HG02970 (cell line): Measurements from ENCODE around the gene CYP2W1.

ENCODE experiments used
- ATAC-seq: cut with Tn5 transposase; IDR thresholded peaks from one replicate; pipeline ENCODE4 v1.9.1; 2021; ENCODE audit warnings: mild to moderate bottlenecking, moderate library complexity, moderate number of reproducible peaks; ENCODE audit not compliant: unreplicated experiment, low FRiP score

Gene CYP2W1

DNA sequence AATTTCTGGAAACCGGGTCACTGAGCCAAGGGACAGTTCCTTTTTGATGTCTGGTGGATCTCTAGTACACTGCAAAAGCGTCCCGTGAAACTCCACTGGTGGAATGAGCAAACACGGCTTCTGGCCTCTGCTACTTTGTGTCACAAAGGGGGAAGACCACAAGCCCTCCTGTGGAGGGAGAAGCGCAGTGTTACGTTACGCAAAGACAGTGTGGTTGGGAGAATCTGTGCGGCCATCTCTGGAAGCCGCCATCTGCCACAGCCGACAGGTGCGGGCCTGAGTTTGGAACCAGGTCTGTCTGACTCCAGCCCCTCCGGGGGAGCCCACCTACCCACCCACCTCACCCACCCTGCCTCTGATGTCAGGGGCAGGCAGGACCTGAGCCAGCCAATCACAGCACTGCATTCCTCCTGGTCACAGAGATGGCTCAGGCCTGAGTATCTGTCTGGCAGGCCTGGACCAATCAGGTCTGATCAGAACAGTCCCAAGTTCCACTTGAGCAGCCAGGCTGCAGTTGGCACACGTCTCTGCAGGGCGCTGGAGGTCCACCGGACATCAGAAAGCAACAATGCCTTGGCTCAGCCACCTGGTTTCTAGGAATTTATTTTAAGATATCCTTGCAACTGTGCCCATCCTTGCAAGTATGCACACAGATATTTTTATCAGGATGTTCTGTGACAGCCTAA is 3.0 kb upstream of the CYP2W1 start:
- ATAC-seq = no peak

DNA sequence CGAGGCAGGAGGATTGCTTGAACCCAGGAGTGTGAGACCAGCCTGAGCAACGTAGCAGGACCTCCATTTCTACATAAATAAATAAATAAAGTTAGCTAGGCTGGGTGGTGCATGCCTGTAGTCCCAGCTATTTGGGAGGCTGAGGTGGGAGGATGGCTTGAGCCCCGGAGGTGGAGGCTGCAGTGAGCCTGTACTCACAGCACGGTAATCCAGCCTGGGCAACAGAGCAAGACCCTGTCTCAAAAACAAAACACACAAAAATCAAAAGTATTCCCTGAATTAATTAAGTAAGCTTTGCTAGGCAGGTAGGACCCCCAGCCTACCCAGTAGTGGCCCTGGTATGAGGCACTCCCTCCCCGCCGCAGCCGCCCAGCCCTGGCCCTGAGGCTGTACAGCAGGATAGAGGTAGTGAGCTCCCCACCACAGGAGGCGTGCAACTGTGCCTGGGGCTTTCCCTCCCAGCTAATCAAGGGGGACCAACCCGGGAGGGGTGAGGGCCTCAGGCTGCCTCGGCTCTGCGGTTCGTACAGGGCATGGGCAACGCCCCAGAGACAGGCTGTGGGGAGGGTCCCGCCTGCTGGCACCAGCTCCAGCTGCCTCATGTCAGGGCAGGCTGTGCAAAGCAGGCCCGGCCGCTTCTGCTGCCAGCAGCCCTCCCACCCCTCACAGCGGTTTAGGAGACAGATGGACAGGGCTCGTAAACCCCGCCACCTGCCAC is 1.0 kb upstream of the CYP2W1 start:
- no peak for ATAC-seq

DNA sequence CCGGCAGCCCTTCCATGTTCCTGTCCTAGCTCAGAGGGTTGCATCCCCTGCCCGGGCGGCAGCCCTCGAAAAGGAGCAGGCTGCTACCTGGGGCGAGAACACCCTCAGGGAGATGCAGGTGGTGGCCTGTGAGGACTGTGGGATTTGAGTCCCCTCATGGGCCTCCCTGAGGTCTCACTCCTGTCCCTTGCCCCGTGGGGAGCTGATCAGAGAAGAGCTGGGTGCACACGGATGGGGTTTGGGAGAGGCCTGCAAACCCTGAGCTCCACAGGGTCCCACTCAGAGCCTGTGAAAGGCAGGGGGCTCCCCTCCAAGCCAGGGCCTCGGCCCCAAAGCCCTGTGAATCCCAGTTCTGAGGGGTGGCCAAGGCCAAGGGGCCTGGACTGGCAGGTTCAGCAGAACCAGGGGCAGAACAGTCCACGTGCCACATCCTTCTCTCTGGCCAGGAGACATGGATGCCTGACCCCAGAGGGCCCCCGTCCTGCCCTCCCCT is 424 bp upstream of the CYP2W1 start:
- ATAC-seq = no peak

DNA sequence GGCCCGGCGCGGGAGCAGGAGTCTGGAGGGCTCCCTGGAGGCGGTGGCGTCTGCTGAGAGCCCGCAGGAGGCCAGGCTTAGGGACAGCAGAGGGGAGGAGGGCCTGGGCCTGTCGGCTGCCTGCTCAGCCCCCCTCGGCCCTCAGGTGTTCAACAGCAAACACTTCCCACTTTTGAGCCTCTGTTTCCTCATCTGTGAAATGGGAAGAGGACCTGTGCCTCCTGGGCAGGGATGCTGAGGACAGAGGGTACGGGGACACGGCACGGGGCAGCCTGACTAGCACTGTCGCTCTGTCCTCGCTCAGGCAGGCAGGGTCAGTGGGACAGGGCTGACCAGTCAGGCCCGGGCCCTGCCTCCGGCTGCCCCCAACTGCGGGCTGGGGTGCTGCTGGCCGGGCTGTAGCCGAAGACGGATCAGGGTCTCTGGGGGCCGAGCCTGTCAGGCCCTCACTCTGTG is 663 bp downstream of the CYP2W1 start:
- no peak for ATAC-seq

DNA sequence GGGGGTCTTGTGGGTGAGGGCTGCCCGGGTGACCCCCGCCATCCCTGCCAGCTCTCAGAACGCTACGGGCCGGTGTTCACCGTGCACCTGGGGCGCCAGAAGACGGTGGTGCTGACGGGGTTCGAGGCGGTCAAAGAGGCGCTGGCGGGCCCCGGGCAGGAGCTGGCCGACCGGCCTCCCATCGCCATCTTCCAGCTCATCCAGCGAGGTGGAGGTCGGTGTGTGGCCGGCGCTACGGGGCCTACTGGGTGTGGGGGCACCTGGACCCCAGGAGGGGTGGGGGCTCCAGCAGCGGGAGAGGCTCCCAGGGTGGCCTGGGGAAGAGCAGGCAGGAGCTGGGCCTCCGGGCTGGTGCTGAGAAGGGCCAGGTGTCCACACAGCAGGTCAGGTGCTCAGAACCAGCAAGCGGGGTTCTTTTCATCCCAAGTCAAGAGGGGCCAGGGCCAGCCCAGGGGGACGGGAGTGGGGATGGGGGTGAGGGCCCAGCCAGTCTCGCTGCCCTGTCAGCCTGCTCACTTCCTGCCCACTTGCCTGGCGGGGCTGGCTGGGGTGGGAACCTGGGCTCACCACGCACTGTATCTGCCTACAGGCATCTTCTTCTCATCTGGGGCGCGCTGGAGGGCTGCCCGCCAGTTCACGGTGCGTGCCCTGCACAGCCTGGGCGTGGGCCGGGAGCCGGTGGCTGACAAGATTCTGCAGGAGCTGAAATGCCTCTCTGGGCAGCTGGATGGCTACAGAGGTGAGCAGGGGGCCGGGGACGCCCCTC is 1.6 kb downstream of the CYP2W1 start:
- ATAC-seq = no peak

DNA sequence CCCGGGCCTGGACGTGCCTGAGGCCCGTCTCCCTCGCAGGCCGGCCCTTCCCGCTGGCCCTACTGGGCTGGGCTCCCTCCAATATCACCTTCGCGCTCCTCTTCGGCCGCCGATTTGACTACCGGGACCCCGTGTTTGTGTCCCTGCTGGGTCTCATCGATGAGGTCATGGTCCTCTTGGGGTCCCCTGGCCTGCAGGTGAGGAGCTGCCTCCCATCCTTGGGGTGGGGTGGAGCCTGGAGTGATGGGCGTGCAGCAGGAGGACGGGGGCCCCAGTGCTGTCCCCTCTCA is 2.1 kb downstream of the CYP2W1 start:
- ATAC-seq = no peak

DNA sequence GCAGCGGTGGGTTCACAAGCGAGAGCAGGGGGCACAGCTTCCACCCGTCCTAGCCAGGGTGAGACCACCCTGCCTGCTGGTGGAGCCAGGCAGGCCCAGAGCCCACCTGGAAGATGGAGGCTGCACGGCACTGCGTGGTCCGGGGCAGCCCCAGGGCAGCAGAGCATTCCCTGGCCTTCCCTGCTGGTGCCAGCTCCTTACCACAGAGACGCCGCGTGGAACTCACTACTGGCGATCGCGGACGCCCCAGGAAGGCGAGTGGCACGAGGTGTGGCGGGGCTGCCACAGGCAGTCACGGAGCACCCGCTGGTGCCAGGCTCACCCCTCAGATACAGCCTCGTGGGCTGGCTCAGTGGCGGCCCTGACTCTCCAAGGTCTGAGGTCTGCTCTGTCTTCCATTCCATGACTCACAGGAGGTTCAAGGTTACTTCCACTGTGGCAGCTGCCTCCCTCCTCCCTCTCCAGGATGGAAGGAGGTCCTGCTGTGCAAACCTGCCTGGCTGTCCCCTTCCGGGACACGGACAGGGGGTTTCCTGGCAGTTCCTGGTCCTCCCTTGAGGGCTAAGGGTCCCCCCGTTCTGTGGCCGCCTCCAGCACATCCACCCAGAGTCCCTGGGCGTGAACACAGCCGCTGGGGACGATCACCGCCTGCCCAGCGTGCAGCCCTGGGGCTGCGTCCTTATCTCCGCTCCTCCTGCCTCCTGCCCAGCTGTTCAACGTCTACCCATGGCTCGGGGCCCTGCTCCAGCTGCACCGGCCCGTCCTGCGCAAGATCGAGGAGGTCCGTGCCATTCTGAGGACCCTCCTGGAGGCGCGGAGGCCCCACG is 3.1 kb downstream of the CYP2W1 start:
- ATAC-seq = no peak

DNA sequence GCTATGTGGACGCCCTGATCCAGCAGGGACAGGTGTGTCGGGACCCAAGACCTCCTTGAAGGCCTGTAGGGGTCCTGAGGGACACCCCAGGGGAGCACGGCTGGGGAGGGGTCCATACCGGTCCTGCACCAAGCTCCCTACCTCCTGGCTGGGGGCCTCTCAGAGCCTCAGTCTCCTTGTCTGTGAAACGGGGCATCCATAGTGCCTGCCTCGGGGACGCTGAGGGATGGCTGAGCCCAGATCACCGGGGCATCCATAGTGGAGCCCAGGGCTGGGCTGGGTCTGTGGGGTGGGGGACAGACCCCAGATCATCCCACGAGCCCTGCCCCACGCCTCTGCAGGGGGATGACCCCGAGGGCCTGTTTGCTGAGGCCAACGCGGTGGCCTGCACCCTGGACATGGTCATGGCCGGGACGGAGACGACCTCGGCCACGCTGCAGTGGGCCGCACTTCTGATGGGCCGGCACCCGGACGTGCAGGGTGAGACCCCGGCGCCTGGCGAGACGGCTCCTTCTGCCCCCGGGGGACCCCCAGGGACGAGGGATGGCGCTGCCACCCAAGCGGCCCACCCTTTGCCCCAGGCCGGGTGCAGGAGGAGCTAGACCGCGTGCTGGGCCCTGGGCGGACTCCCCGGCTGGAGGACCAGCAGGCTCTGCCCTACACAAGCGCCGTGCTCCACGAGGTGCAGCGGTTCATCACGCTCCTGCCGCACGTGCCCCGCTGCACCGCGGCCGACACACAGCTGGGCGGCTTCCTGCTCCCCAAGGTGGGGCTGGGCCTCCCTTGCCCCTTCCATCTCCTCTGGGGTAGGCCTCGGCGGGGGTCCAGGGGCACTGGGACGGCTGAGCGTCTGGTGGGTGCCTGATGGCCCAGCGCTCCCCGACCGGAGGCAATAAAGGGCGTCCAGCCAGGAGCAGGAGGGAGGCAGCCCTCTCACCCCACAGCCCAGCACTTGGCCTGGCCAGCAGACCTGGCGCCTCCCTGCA is 4.1 kb downstream of the CYP2W1 start:
- no peak for ATAC-seq

DNA sequence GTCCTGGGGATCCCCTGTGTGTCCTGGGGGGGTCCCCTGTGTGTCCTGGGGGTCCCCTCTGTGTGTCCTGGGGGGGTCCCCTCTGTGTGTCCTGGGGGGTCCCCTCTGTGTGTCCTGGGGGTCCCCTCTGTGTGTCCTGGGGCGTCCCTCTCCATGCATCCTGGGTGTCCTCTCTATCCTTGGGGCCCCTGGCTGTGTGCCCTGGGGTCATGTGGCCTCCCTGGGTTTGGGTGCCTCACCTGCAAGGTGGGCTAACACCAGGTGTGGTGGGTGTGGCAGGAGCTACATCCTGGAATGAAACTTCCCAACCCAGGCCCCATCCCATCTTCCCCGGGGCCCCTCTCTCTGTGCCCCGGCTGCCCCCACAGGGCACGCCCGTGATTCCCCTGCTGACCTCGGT is 4.9 kb downstream of the CYP2W1 start:
- no peak for ATAC-seq

DNA sequence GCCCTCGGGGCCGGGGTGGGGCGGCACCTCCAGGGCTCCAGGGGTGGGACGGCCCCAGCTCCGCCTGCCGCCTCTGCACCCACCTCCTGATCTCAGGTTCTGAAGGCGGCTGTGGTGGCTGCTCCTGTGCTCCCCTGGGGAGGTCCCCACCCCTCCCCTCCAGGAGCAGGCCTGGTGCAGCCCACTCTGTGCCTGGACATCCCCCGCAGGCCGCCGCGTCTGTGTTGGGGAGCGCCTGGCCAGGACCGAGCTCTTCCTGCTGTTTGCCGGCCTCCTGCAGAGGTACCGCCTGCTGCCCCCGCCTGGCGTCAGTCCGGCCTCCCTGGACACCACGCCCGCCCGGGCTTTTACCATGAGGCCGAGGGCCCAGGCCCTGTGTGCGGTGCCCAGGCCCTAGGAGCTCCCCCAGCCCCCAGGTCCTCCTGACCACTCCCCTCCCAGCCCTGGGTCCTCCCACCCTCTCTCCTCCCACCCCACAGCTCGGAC is 5.5 kb downstream of the CYP2W1 start:
- no peak for ATAC-seq

DNA sequence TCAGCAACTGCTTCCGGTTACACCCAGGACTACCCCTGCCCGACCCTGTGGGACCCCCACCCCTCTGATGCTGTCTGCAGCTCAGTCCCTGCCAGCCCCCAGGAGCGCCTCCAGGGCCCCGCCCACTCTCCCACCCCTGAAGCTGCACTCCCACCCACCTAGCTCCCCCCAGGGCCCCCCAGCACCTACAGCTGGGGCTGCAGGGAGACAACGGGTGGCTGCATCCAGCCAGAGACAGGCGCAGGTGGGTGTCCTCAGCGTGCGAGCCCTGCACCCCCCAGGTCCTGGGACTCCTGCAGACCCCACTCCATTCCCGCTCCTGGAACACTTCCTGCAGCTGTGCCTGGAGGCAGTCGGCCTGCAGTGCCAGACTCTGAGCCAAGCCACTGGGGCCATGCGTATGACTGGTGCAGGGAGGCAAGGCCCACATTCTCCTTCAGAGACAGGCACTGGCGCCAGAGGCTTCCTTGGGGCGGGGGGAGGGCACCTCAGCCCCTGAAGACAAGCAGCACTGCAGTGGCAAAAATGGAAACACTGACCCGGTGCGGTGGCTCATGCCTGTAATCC is 6.1 kb downstream of the CYP2W1 start:
- no peak for ATAC-seq

DNA sequence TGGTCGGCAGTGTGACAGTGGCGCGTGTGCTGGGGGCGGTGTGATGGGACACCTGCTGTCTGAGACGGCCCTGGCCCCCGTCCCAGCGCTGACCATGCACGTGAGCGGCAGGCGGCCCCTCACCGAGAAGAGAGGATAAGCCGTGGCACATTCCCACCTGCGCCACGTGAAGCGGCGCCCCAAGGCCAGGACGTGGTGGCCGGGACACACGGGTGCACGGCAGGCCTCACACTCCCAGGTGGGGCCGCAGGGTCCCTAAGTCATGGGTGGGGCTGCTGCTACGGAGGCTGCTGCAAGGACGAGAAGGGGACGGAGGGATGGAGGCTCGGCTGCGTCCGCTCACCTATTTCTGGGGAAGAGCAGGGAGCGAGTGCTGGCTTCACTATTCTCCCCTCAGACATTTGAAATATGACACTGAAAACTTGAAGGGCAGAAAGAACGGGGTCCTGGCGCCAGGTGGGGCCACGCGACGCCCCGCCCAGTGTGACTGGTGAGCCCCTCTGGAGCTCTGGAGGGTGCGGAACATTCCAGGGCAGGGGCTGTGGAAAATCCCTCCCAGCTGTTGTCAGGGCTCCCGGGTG is 7.5 kb downstream of the CYP2W1 start:
- ATAC-seq = no peak

DNA sequence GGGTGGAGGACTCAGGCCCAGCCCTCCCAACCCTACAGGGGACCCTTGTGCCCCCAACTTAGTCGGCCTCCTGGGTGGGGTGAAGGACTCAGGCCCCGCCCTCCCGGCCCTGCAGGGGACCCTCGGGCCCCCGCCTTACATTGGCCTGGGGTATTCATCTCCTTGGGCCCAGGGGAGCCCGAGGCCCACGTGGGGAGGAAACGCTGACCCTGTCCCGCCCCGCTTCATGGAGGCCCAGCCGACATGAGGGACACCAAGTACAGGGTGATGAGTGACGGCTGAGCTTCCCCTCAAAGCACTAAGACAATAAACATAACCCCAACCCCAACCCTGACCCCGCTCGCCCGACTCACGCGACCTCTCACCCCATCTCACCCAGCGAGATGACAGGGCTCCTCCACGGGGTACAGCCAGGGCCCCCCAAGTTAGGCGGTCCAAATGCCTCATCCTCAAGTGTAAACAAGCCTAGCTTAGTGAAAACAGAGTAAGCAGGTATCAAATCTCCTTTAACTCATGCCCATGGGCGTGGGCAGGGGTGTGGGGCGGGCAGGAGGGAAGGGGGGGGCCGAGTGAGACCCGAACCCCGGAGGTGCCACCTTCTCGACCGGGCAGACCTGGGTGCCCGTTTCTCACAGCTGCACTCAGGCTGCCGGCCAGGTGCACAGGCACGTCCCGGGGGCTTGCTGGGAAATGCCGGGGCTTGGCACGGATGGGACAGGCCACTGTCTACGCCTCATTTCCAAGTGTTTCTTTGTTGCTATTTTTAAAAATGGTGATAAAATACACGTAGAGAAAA is 8.2 kb downstream of the CYP2W1 start:
- ATAC-seq = no peak

DNA sequence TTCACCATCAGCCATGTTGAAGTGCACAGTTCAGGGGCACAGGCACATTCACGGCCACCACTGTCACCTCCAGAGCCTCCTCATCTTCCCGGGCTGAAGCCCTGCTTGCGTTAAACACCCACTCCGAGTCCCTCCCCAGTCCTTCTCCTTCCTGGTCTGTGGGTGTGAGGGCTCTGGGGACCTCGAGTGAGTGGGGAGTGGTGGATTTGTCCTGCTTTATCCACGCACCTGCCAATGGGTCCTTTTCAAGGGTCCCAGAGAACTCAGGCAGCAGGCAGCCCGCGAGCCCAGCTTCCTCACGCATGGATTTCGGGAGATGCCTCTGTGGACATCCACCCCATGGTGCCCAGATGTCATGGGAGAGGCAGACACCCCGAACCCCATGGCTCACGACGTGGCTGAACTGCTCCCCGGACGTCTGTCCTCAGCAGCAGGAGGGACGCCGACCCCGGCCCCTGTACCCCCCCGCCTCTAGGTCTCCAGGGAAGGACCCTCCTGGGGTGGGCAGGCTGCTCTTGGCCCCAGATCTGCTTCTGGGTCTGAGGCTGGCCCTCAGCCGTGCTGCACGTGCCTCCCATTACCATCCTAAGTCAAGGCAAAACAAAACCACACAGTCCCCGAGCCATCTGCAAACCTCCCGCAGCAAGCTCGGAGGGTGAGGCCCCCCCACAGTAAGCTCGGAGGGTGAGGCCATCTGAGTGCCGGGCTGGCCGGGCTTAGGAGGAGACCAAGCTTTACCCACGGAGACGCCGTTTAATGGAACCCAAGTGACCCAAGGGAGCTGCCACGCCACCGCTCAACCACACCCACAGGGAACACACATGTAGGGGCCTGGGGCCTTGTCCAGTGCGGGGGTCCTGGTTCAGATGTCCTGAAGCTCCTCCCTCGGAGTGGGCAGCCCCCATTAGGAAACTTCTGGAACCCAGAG is 9.0 kb downstream of the CYP2W1 start:
- ATAC-seq = no peak

DNA sequence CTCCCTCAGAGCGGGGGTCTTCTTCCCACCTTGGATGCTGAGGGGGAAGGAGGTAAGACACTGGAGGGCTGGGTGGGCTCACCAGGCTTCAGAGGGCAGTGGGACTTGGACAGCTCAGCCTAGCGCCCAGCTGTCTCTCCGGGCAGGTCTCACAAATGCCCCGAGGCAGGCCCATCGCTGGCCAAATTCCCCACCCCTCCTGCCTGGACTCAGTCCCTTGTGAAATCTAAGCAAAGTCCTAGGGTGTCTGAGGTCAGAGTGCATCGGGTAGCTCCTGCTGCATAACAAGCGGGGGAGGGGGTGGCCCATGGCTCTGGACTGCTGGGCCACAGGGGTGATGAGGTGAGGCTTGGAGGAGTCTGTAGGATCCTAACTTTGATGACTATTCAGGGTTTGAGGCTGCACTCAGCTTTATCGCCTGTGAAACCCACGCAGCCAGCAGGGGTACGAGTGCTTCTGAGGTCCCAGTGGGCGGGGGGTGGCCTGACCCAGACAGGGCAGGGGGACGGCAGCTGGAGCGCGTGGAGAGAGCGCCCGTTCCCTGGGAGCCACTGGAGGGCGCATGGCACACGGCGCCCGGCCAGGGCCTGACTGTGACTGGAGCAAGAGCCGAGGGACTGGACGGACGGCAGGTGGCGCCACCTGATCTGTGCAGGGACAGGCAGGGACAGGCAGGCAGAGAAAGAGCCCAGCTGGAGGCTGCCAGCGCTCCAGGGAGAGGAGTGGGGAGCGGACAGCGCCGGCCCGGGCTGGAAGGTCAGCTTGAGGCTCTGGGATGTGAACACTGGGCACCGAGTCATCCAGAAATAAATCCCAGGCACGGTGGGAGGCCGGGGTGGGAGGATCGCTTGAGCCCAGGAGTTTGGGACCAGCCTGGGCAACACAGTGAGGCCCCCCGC is 10.0 kb downstream of the CYP2W1 start:
- ATAC-seq = no peak
